Tibial nerve (tissue), 4 donors: ENCODE results near the gene GLRA2.

ENCODE experiments used
- CTCF ChIP-seq, 5 experiments: fragments of 200-600 bp in 3 of 5; fragments of 450-650 bp in 2 of 5; sonication (generic) in 3 of 5; IDR thresholded peaks; one replicate each; pipeline ENCODE4 v1.5.1; 2016 to 2019; ENCODE audit warnings: antibody characterized with exemption in 5 of 5, mild to moderate bottlenecking in 3 of 5, moderate library complexity in 2 of 5
- EP300 ChIP-seq, 2 donors: sonication (generic); formaldehyde crosslinking; IDR thresholded peaks; one replicate each; pipeline ENCODE4 v1.6.1; 2017; ENCODE audit warnings: antibody characterized with exemption in 2 of 2, mild to moderate bottlenecking in 1 of 2
- POLR2A ChIP-seq, 2 donors: fragments of 450-650 bp; IDR thresholded peaks; one replicate each; pipeline ENCODE4 v1.6.1; 2017; ENCODE audit warnings: antibody characterized with exemption in 2 of 2, mild to moderate bottlenecking in 2 of 2, moderate library complexity in 2 of 2

GRCh38 chrX:14758029-14758491 is 228.7 kb downstream of the GLRA2 start:
- no peak for TF ChIP-seq CTCF (IDR thresholded peaks at IDR 0.05)
- TF ChIP-seq POLR2A (IDR thresholded peaks at IDR 0.05): no peak
- TF ChIP-seq EP300 (IDR thresholded peaks at IDR 0.05): no peak
